Activated CD8-positive, alpha-beta T cell treated with anti-CD3 and anti-CD28 coated beads for 36 hours (primary cell): ENCODE measurements around the gene ST3GAL3. TPM values are rescaled to one million over a fixed set of nuclear protein-coding genes. Genes with fewer than 3 reads are reported as not detected.

ENCODE experiments used
- ATAC-seq: fragments of 200-7000 bp; cut with Tn5 transposase; one replicate; pipeline ENCODE4 v1.10.0; 2021; ENCODE audit warnings: mild to moderate bottlenecking, moderate library complexity
- CTCF ChIA-PET: fragments of 350-600 bp; sonication (Branson Sonifier 250); formaldehyde crosslinking; loops from one replicate; lab custom pipeline; 2021; ENCODE audit warnings: antibody characterized with exemption; lab: Charles Lee
- POLR2A ChIA-PET: fragments of 350-600 bp; sonication (Branson Sonifier 250); formaldehyde crosslinking; loops from one replicate; lab custom pipeline; 2021; ENCODE audit warnings: antibody characterized with exemption; lab: Charles Lee
- DNase-seq: peaks from one replicate; pipeline ENCODE4 v3.0.0-alpha.2; 2020
- H3K27ac Mint-ChIP-seq: one replicate; pipeline ENCODE4 v1.8.0; 2021; ENCODE audit warnings: mild to moderate bottlenecking, mixed read lengths
- H3K27me3 Mint-ChIP-seq: one replicate; pipeline ENCODE4 v1.8.0; 2021; ENCODE audit warnings: mixed read lengths
- H3K36me3 Mint-ChIP-seq: one replicate; pipeline ENCODE4 v1.8.0; 2021; ENCODE audit warnings: low read depth, mixed read lengths
- H3K4me1 Mint-ChIP-seq: one replicate; pipeline ENCODE4 v1.8.0; 2021; ENCODE audit warnings: low read depth, mixed read lengths
- H3K4me3 Mint-ChIP-seq: one replicate; pipeline ENCODE4 v1.8.0; 2021; ENCODE audit warnings: mild to moderate bottlenecking, moderate library complexity, mixed read lengths
- H3K9me3 Mint-ChIP-seq: one replicate; pipeline ENCODE4 v1.8.0; 2021; ENCODE audit warnings: mixed read lengths
- CTCF ChIP-seq: fragments of 200-600 bp; IDR thresholded peaks from one replicate; pipeline ENCODE4 v1.8.0; 2022; ENCODE audit warnings: antibody characterized with exemption, mild to moderate bottlenecking
- intact Hi-C: fragments of 100-400 bp; cut with micrococcal nuclease; formaldehyde crosslinking; loops from one replicate; pipeline ENCODE4 v1.10.0; 2022
- total RNA-seq, 2 experiments: library from RNA; stranded (reverse); gene quantifications; one replicate each; pipeline ENCODE4 v1.2.3, GENCODE V29; 2021

Gene ST3GAL3
- total RNA-seq, 2 experiments from 2014 or later: 14.5 to 20.0 TPM

GRCh38 chr1:43976890-43977289 is 269.6 kb downstream of the ST3GAL3 start:
- intact Hi-C loops: no loop called here
- ATAC-seq (no peak), DNase-seq (no peak)
- Mint-ChIP-seq H3K27me3 (no peaks in the 10 kb centered on the region), H3K36me3 (peaks cover 53% of the 10 kb centered on the region), H3K4me1 (peaks cover 47% of the 10 kb centered on the region), H3K4me3 (peak overlapping the region; percentile 90), H3K9me3 (no peaks in the 10 kb centered on the region), H3K27ac (no peak overlapping the region)
- ChIA-PET CTCF (interaction anchor here (1.4 to 4.2 kb wide), 5 partner anchors 13 to 71 kb away, joined by 3 to 20 read pairs (median 7); no protein-coding TSS in a partner anchor), POLR2A (interaction anchor here (1.3 kb wide), 1 partner anchor 10 kb away, joined by 3 read pairs; no protein-coding TSS in a partner anchor)
- no peak for TF ChIP-seq CTCF

- peak overlapping the region; percentile 78 for H3K4me3 Mint-ChIP-seq
- CTCF ChIA-PET: interaction anchor here (0.9 to 4.2 kb wide), 5 partner anchors 27 to 70 kb away, joined by 3 to 20 read pairs (median 5); partner anchors contain the start of gene IPO13
- POLR2A ChIA-PET: interaction anchor here (0.8 to 1.3 kb wide), 3 partner anchors 10 to 16 kb away, joined by 3 read pairs; no protein-coding TSS in a partner anchor
- no peaks in the 10 kb centered on the region for H3K27me3 Mint-ChIP-seq
- H3K36me3 Mint-ChIP-seq: peaks cover 48% of the 10 kb centered on the region
- ATAC-seq (no peak), DNase-seq (no peak)
- H3K27ac Mint-ChIP-seq: peak overlapping the region; percentile 3
- no peak for TF ChIP-seq CTCF
- no peaks in the 10 kb centered on the region for H3K9me3 Mint-ChIP-seq
- intact Hi-C loops: no loop called here
- H3K4me1 Mint-ChIP-seq: peaks cover 47% of the 10 kb centered on the region
These were observed 270.3 kb downstream of the ST3GAL3 start for GRCh38 chr1:43977376-43978263.

- no peak for ATAC-seq
- H3K27me3 Mint-ChIP-seq: no peaks in the 10 kb centered on the region
- H3K9me3 Mint-ChIP-seq: no peaks in the 10 kb centered on the region
- peaks cover 48% of the 10 kb centered on the region for H3K36me3 Mint-ChIP-seq
- peak overlapping the region; percentile 78 for H3K4me3 Mint-ChIP-seq
- ChIA-PET CTCF (interaction anchor here (0.9 to 1.3 kb wide), 3 partner anchors 27 to 44 kb away, joined by 3 to 5 read pairs (median 3); partner anchors contain the start of gene IPO13), POLR2A (interaction anchor here (0.8 to 1.3 kb wide), 4 partner anchors 9 to 69 kb away, joined by 3 read pairs; no protein-coding TSS in a partner anchor)
- TF ChIP-seq CTCF: no peak
- peak overlapping the region; percentile 65 for H3K27ac Mint-ChIP-seq
- H3K4me1 Mint-ChIP-seq: peaks cover 47% of the 10 kb centered on the region
- DNase-seq: no peak
- intact Hi-C loops: no loop called here
These were observed 270.9 kb downstream of the ST3GAL3 start for GRCh38 chr1:43978264-43978550.

- Mint-ChIP-seq H3K4me1 (peaks cover 43% of the 10 kb centered on the region), H3K4me3 (peak within 1 kb of the TSS; percentile 86), H3K27me3 (no peaks in the 10 kb centered on the region), H3K9me3 (no peaks in the 10 kb centered on the region), H3K27ac (peak within 1 kb of the TSS; percentile 80), H3K36me3 (peaks cover 43% of the 10 kb centered on the region)
- intact Hi-C loops: no loop called here
- CTCF ChIA-PET: interaction anchor here (0.9 to 1.3 kb wide), 3 partner anchors 26 to 44 kb away, joined by 3 to 5 read pairs (median 3); partner anchors contain the start of gene IPO13
- no peak for TF ChIP-seq CTCF
- POLR2A ChIA-PET: interaction anchor here (0.9 kb wide), 2 partner anchors 15 to 69 kb away, joined by 3 read pairs; no protein-coding TSS in a partner anchor
- peak; percentile 47 for DNase-seq
- ATAC-seq: peak; percentile 9
These were observed 271.4 kb downstream of the ST3GAL3 start, which contains the start of gene B4GALT2 for GRCh38 chr1:43978551-43979260. B4GALT2 (plus strand) TSS chr1:43979210; CDS start chr1:43981161, 1,951 bp downstream.
